Thoracic aorta (tissue), 2 donors: ENCODE results near the gene MCFD2. TPM values are rescaled to one million over a fixed set of nuclear protein-coding genes. Genes with fewer than 3 reads are reported as not detected.

ENCODE experiments used
- ATAC-seq: fragments of 150-250 bp; one replicate; pipeline ENCODE4 v1.8.0; 2017; ENCODE audit warnings: low read depth; ENCODE audit not compliant: insufficient number of reproducible peaks, low FRiP score
- DNase-seq: peaks from one replicate; pipeline ENCODE4 v3.0.0-alpha.2; 2020; ENCODE audit warnings: low spot score
- H3K27ac ChIP-seq, 2 donors: fragments of 200-600 bp; sonication (generic); 1 replicate in 1 of 2; 2 replicates in 1 of 2; pipeline ENCODE4 v1.5.1; 2016; ENCODE audit warnings: mild to moderate bottlenecking in 2 of 2, moderate library complexity in 2 of 2
- H3K27me3 ChIP-seq: fragments of 200-600 bp; sonication (generic); replicated peaks from 2 replicates; pipeline ENCODE4 v1.6.0; 2016; ENCODE audit warnings: mild to moderate bottlenecking; ENCODE audit not compliant: insufficient read depth
- H3K36me3 ChIP-seq: fragments of 200-600 bp; sonication (generic); one replicate; pipeline ENCODE4 v1.5.1; 2016
- H3K4me1 ChIP-seq, 2 donors: fragments of 200-600 bp; sonication (generic); 1 replicate in 1 of 2; 2 replicates in 1 of 2; pipeline versions ENCODE4 v1.5.1 to v1.6.0; 2016; ENCODE audit warnings: low read depth in 2 of 2, mild to moderate bottlenecking in 1 of 2; ENCODE audit not compliant: control insufficient read depth in 1 of 2
- H3K4me3 ChIP-seq: fragments of 200-600 bp; sonication (generic); 2 replicates; pipeline ENCODE4 v1.5.1; 2016; ENCODE audit warnings: mild to moderate bottlenecking
- H3K9me3 ChIP-seq: fragments of 200-600 bp; sonication (generic); 2 replicates; pipeline ENCODE4 v1.5.1; 2016
- CTCF ChIP-seq: fragments of 200-600 bp; sonication (generic); IDR thresholded peaks from one replicate; pipeline ENCODE4 v1.5.1; 2019; ENCODE audit warnings: antibody characterized with exemption
- total RNA-seq, 2 donors: library from RNA; depleted of rRNA; stranded (reverse); fragments of >200 nt; gene quantifications; one replicate each; pipeline versions ENCODE4 v1.1.0 to v1.2.3, GENCODE V29; 2016

Gene MCFD2
- total RNA-seq, 2 donors from 2014 or later = 79.9 to 127 TPM

DNA sequence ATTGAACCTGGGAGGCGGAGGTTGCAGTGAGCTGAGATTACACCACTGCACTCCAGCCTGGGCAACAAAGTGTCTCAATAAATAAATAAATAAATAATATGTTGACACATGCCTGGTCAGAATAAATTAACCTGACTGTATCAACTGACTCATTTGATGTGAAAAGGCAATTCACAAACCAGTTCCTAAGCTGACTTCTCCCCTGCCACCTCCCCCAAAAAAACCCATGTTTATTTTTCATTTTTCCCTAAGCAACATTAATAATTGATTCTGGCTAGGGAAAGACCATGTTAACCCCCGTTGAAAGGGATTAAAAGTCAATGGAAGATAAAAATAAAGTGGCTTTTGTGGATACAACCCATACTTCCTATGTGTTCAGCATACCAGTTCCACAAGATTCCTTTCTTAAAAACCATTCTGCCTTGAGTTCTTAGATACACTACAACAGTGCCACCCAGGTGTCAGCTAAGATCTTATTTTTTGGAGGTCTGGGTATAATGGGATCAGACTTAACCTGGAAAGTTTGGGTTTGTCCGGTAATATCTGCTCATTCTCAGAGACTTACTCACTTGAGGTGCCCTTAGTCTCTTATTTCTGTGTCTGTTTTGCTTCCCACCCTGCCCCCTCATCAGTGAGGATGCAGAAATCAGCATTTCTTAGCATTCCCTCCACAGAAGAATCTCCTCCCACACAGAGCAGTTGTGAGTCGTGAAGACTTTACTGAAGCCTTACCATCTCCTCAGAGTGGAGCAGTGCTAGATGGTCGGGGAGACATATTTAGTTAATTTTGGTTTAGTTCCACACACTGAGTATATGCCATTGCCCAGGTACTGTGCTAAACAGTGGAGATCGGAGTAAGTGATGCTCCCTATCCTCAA lies 10.1 kb upstream of the MCFD2 start:
- H3K4me3 ChIP-seq = no peak overlapping the region
- H3K27ac ChIP-seq = no peak overlapping the region

DNA sequence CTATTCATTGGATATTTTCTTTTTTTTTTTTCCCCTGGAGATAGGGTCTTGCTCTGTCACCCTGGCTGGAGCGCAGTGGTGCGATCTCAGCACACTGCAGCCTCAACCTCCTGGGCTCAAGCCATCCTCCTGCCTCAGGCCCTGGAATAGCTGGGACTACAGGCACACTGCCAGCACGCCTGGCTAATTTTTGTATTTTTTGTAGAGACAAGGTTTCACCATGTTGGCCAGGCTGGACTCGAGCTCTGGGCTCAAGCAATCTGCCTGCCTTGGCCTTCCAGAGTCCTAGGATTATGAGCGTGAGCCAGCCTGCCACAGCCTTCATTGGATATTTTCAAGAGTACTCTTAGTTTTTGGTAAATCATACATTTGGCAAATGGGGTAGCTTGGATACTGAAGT lies 9.0 kb upstream of the MCFD2 start:
- no peak overlapping the region for H3K27ac ChIP-seq
- no peaks in the 10 kb centered on the region for H3K27me3 ChIP-seq
- ATAC-seq (no peak), DNase-seq (no peak)
- peaks cover 5% of the 10 kb centered on the region for H3K9me3 ChIP-seq
- no peak overlapping the region for H3K4me3 ChIP-seq
- H3K4me1 ChIP-seq = no peaks in the 10 kb centered on the region
- no peak for TF ChIP-seq CTCF
- no peaks in the 10 kb centered on the region for H3K36me3 ChIP-seq

More for the DNA sequence above, 10.1 kb upstream of the MCFD2 start:
- Histone ChIP-seq H3K9me3 (peaks cover 5% of the 10 kb centered on the region), H3K4me1 (no peaks in the 10 kb centered on the region), H3K36me3 (no peaks in the 10 kb centered on the region), H3K27me3 (no peaks in the 10 kb centered on the region)
- ATAC-seq (no peak), DNase-seq (no peak)
- no peak for TF ChIP-seq CTCF

GRCh38 chr2:46924038-46924437 lies 8.4 kb upstream of the MCFD2 start:
- no peak for TF ChIP-seq CTCF
- no peak for ATAC-seq
- H3K4me3 ChIP-seq = no peak overlapping the region
- H3K4me1 ChIP-seq = no peaks in the 10 kb centered on the region
- no peak overlapping the region for H3K27ac ChIP-seq
- DNase-seq = no peak
- H3K27me3 ChIP-seq = no peaks in the 10 kb centered on the region
- no peaks in the 10 kb centered on the region for H3K36me3 ChIP-seq
- H3K9me3 ChIP-seq = peaks cover 5% of the 10 kb centered on the region

DNA sequence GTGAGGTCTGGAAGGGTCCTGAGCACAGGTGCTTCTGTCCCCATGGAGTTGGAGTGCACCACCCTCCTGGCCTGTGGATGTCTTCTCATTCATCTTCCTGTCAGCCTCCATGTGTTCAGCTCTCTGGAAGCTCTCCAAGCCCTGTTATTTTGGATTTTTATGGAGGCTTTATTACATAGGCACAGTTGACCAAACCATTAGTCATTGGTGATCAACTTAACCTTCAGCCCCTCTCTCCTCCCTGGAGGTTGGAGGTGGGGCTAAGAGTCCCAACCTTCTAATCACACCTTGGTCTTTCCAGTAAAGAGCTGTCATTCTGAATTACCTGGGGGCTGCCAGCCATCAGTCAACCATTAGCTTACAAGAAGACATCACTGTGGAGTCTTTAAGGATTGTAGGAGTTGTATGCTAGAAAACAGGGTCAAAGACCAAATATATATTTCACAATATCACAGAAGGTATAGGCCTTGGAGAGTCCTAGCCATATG lies 7.5 kb upstream of the MCFD2 start:
- H3K4me1 ChIP-seq = no peaks in the 10 kb centered on the region
- no peaks in the 10 kb centered on the region for H3K27me3 ChIP-seq
- H3K9me3 ChIP-seq = peaks cover 5% of the 10 kb centered on the region
- H3K4me3 ChIP-seq = no peak overlapping the region
- no peaks in the 10 kb centered on the region for H3K36me3 ChIP-seq
- DNase-seq (no peak), ATAC-seq (no peak)
- no peak overlapping the region for H3K27ac ChIP-seq
- TF ChIP-seq CTCF = no peak

DNA sequence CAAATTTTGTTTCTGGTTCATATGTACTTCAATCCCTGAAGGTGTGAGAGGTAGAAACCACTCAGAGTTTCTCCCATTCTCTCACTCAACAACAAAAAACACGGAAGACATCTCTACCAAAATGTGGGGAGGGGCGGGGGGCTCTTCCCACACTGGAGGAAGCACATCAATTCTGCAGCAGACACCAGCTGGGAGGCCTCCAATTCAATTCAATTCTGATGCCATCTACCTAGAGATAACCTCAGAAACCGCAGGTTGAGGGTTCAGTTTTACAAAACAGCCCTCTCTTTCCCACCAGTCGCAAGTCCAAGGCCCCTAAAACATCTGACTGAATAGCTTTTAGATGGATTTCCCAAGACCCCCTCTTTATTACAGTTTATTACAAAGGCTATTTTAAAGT lies 7.0 kb upstream of the MCFD2 start:
- ATAC-seq (no peak), DNase-seq (no peak)
- no peak for TF ChIP-seq CTCF
- no peaks in the 10 kb centered on the region for H3K27me3 ChIP-seq
- peaks cover 5% of the 10 kb centered on the region for H3K9me3 ChIP-seq
- H3K27ac ChIP-seq = no peak overlapping the region
- no peaks in the 10 kb centered on the region for H3K4me1 ChIP-seq
- H3K4me3 ChIP-seq = no peak overlapping the region
- H3K36me3 ChIP-seq = no peaks in the 10 kb centered on the region
